DND-41 (cell line): ENCODE data around the gene PRKCE.

ENCODE experiments used
- ATAC-seq: fragments of 200-7000 bp; cut with Tn5 transposase; 3 replicates; pipeline ENCODE4 v1.9.1; 2021; ENCODE audit warnings: low read depth; ENCODE audit not compliant: insufficient read depth
- DNase-seq: peaks from one replicate; pipeline ENCODE4 v3.0.0-alpha.2; 2020
- H2AFZ ChIP-seq: 2 replicates; pipeline ENCODE4 v1.6.0; 2012; ENCODE audit warnings: low read depth, low read length
- H3K27ac ChIP-seq: 2 replicates; pipeline ENCODE4 v1.5.1; 2012; ENCODE audit warnings: low read length, inconsistent platforms
- H3K27me3 ChIP-seq: fragments of 200-600 bp; sonication (generic); 2 replicates; pipeline ENCODE4 v1.6.0; 2012; ENCODE audit warnings: low read length, mild to moderate bottlenecking, inconsistent platforms; ENCODE audit not compliant: insufficient read depth, poor library complexity
- H3K36me3 ChIP-seq: 2 replicates; pipeline ENCODE4 v1.5.1; 2012; ENCODE audit warnings: low read length, inconsistent platforms; ENCODE audit not compliant: insufficient read depth
- H3K4me1 ChIP-seq: 2 replicates; pipeline ENCODE4 v1.5.1; 2012; ENCODE audit warnings: mild to moderate bottlenecking, low read length; ENCODE audit not compliant: insufficient read depth
- H3K4me2 ChIP-seq: 2 replicates; pipeline ENCODE4 v1.6.0; 2012; ENCODE audit warnings: mild to moderate bottlenecking, moderate library complexity, low read length, inconsistent platforms; ENCODE audit not compliant: insufficient read depth
- H3K4me3 ChIP-seq, 2 experiments: fragments of 200-600 bp in 1 of 2; shearing (Covaris generic) in 1 of 2; 2 replicates each; pipeline ENCODE4 v1.5.1; 2012 to 2016; ENCODE audit warnings: inconsistent platforms in 2 of 2, low read length in 2 of 2, mild to moderate bottlenecking in 2 of 2, low read depth in 1 of 2, moderate library complexity in 1 of 2
- H3K79me2 ChIP-seq: 2 replicates; pipeline ENCODE4 v1.6.0; 2012; ENCODE audit warnings: low read length, inconsistent platforms; ENCODE audit not compliant: insufficient read depth
- H3K9ac ChIP-seq: 2 replicates; pipeline ENCODE4 v1.6.0; 2012; ENCODE audit warnings: low read depth, mild to moderate bottlenecking, inconsistent platforms, low read length, moderate library complexity
- H3K9me3 ChIP-seq: 2 replicates; pipeline ENCODE4 v1.5.1; 2012; ENCODE audit warnings: low read length, moderate library complexity, mild to moderate bottlenecking, inconsistent platforms; ENCODE audit not compliant: insufficient read depth, severe bottlenecking
- H4K20me1 ChIP-seq: 2 replicates; pipeline ENCODE4 v1.6.0; 2012; ENCODE audit warnings: low read length; ENCODE audit not compliant: insufficient read depth
- CTCF ChIP-seq: IDR thresholded peaks from 2 replicates; pipeline ENCODE4 v1.5.1; 2012; ENCODE audit warnings: borderline replicate concordance, low read length, moderate library complexity, mild to moderate bottlenecking; ENCODE audit not compliant: poor library complexity, severe bottlenecking; ENCODE audit errors: extremely low read depth
- EZH2 ChIP-seq: IDR thresholded peaks from 3 replicates; pipeline ENCODE4 v1.6.1; 2012; ENCODE audit warnings: borderline replicate concordance, low read depth, mild to moderate bottlenecking, moderate library complexity, low read length, inconsistent platforms; ENCODE audit not compliant: severe bottlenecking

PRKCE gene

DNA sequence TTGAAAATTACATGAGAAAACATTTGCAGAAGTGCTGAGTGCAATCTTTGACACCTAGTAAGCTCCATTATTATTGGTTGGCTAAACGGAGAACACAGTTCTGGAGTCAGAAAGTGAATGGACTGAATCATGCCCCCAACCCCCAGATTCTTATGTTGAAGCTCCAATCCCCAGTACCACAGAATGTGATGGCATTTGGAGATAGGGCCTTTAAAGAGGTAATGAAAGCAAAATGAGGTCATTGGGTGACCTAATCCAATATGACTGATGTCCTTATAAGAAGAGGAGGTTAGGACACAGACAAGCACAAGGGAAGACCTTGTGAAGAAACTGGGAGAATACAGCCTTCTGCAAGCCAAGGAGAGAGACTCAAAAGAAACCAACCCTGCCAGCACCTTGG is 444.8 kb downstream of the PRKCE start:
- TF ChIP-seq CTCF (no peak), EZH2 (no peak)
- no peak overlapping the region for H3K4me2 ChIP-seq
- H3K27ac ChIP-seq, result no peak overlapping the region
- no peaks in the 10 kb centered on the region for H3K36me3 ChIP-seq
- no peak for DNase-seq
- H3K9ac ChIP-seq, result no peak overlapping the region
- no peak overlapping the region for H3K4me3 ChIP-seq
- no peaks in the 10 kb centered on the region for H3K4me1 ChIP-seq
- H3K27me3 ChIP-seq, result no peaks in the 10 kb centered on the region
- H3K9me3 ChIP-seq, result no peaks in the 10 kb centered on the region
- no peak overlapping the region for H2AFZ ChIP-seq
- no peak for ATAC-seq
- no peaks in the 10 kb centered on the region for H3K79me2 ChIP-seq
- no peaks in the 10 kb centered on the region for H4K20me1 ChIP-seq

DNA sequence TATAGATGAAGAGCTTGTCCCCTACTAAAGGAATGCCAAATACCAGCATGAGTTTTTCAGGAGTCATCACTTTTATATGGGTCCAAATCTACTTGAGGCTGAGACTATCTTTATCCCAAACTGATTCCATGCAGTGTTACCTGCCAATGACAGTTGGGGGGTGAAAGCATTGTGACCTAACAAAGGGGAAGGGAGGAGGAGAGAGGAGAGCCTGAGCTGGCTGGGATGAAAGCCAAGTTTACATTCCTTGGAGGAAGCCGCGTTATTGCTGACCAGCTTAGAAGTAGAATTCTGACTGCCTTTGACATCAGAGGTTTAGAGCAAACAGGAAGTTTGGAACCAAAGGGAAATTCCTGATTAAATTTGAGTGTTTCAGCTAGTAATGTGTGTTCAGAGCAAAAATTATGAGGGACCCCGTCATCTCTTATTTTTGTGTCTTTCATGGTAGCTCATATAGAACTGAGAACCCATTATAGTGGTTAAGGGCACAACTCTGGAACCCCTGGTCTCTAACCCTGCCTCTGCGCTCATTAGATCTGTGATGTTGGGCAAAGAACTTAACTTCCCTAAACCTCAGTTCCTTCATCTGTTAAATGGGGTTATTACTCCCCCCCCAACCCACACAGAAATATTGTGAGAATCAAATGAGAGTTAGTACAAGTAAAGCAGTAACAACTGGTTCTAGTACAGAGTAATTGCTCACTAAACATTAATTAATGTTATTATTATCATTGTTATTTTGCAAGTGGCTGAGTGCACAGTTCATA is 446.4 kb downstream of the PRKCE start:
- TF ChIP-seq CTCF (no peak), EZH2 (no peak)
- Histone ChIP-seq H3K27me3 (no peaks in the 10 kb centered on the region), H2AFZ (no peak overlapping the region), H3K36me3 (no peaks in the 10 kb centered on the region), H4K20me1 (no peaks in the 10 kb centered on the region), H3K4me3 (no peak overlapping the region), H3K27ac (no peak overlapping the region), H3K4me1 (no peaks in the 10 kb centered on the region), H3K4me2 (no peak overlapping the region), H3K9me3 (no peaks in the 10 kb centered on the region), H3K9ac (no peak overlapping the region), H3K79me2 (no peaks in the 10 kb centered on the region)
- ATAC-seq, result no peak
- no peak for DNase-seq

DNA sequence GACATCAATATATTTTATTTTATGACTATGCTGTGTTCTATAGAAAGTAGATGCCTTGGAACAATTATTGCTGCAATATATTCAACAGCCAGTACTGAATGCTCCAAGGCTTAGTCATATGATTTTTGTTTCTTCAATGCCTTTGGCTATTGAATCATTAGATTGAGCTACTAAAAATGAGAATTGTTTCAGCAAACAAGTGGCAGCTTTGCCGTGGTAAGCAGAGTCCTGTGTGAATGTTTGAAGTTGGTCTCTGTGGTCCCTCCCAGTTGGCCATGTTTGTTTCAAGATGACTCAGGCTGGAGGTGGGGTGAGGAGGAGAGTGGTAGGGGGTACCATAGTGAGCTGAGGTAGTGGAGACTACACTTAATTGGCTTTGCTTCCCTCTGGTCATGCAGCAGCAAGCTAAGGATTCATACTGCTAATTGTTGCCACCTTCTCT is 447.2 kb downstream of the PRKCE start:
- no peaks in the 10 kb centered on the region for H4K20me1 ChIP-seq
- H2AFZ ChIP-seq, result no peak overlapping the region
- no peaks in the 10 kb centered on the region for H3K4me1 ChIP-seq
- H3K9me3 ChIP-seq, result no peaks in the 10 kb centered on the region
- ATAC-seq (0 out of 3 replicates have a peak, but pooled peaks have one; percentile 39), DNase-seq (no peak)
- H3K4me2 ChIP-seq, result no peak overlapping the region
- H3K79me2 ChIP-seq, result no peaks in the 10 kb centered on the region
- no peaks in the 10 kb centered on the region for H3K27me3 ChIP-seq
- no peak overlapping the region for H3K9ac ChIP-seq
- no peak for TF ChIP-seq EZH2
- no peak for TF ChIP-seq CTCF
- no peak overlapping the region for H3K4me3 ChIP-seq
- H3K36me3 ChIP-seq, result no peaks in the 10 kb centered on the region
- H3K27ac ChIP-seq, result no peak overlapping the region
